ENCODE data around the gene SERPINB6. TPM values are rescaled to one million over a fixed set of nuclear protein-coding genes. Genes with fewer than 3 reads are reported as not detected.

Gene SERPINB6
- total RNA-seq = 100 to 1,000 TPM; 128 to 150 TPM
- polyA plus RNA-seq (2013, experiment 1 of 2) = 39.0 TPM
- polyA plus RNA-seq (2013, experiment 2 of 2) = 39.4 TPM
- long read RNA-seq, experiment 1, partial matches to known transcripts = 24 of 77 reads
- long read RNA-seq, experiment 1, other reads (novel, unspliced or antisense) = 52 of 77 reads
- long read RNA-seq, experiment 2, transcript SERPINB6-205 (7 exons, 1,315 nt) = major isoform, 58 of 215 reads
- long read RNA-seq, experiment 2, transcript SERPINB6-204 (7 exons, 1,370 nt) = minor isoform, 36 of 215 reads
- long read RNA-seq, experiment 2, transcript SERPINB6-206 (7 exons, 1,375 nt) = minor isoform, 24 of 215 reads
- long read RNA-seq, experiment 2, transcript SERPINB6-210 (7 exons, 1,638 nt) = minor isoform, 43 of 215 reads
- long read RNA-seq, experiment 2, partial matches to known transcripts = 8 of 215 reads
- long read RNA-seq, experiment 2, other reads (novel, unspliced or antisense) = 29 of 215 reads
- long read RNA-seq, experiment 3, transcript SERPINB6-210 (7 exons, 1,638 nt) = minor isoform, 45 of 332 reads
- long read RNA-seq, experiment 3, transcript SERPINB6-205 (7 exons, 1,315 nt) = major isoform, 179 of 332 reads
- long read RNA-seq, experiment 3, transcript SERPINB6-203 (7 exons, 1,495 nt) = minor isoform, 14 of 332 reads
- long read RNA-seq, experiment 3, transcript SERPINB6-206 (7 exons, 1,375 nt) = minor isoform, 63 of 332 reads
- long read RNA-seq, experiment 3, partial matches to known transcripts = 4 of 332 reads
- long read RNA-seq, experiment 3, other reads (novel, unspliced or antisense) = 21 of 332 reads
- long read RNA-seq, experiment 4, full-length matches to known transcripts = 471 of 523 reads
- long read RNA-seq, experiment 4, partial matches to known transcripts = 11 of 523 reads
- long read RNA-seq, experiment 4, other reads (novel, unspliced or antisense) = 41 of 523 reads

DNA sequence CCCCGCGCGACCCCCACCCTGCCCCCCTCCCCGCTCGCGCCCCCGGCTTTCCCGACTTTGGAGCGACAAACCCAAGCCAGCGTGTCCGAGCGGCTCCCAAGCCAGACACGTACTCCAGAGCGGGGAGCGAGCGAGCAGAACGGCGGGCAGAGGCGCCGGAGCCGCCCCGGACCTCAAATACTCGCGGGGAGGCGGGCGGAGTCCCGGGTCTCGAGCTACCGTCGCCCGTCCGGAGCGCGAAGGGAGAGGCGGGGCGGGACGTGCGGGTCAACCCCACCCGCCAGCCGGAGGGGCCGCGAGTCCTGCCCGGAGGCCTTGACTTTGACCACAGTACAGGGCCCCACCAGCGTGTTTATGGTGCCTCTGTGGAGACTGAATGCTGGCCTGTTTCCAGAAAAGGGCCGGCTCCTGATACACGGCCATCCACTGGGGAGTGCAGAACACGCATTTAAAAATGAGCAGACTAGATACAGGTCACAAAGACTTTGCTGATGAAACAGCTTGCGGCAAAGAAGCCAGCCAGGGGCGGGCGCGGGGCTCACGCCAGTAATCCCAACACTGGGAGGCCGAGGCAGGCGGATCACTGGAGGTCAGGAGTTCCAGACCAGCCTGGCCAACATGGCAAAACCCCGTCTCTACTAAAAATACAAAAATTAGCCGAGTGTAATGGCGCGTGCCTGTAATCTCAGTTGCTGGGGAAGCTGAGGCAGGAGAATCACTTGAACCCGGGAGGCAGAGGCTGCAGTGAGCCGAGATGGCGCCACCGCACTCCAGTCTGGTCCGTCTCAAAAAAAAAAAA is at the start of gene SERPINB6:
Gene SERPINB6, minus strand, starts transcription at position 148 of the 799 bp plus-strand sequence. CDS start 12,235 bp downstream, outside the sequence.
- H3K4me3 Mint-ChIP-seq = peak within 1 kb of the TSS; percentile 74
- peak; percentile 81 for DNase-seq
- TF ChIP-seq, protein P1, sequence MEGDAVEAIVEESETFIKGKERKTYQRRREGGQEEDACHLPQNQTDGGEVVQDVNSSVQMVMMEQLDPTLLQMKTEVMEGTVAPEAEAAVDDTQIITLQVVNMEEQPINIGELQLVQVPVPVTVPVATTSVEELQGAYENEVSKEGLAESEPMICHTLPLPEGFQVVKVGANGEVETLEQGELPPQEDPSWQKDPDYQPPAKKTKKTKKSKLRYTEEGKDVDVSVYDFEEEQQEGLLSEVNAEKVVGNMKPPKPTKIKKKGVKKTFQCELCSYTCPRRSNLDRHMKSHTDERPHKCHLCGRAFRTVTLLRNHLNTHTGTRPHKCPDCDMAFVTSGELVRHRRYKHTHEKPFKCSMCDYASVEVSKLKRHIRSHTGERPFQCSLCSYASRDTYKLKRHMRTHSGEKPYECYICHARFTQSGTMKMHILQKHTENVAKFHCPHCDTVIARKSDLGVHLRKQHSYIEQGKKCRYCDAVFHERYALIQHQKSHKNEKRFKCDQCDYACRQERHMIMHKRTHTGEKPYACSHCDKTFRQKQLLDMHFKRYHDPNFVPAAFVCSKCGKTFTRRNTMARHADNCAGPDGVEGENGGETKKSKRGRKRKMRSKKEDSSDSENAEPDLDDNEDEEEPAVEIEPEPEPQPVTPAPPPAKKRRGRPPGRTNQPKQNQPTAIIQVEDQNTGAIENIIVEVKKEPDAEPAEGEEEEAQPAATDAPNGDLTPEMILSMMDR (conservative IDR thresholded peaks at IDR 0.05) = no peak
- peaks cover 22% of the 10 kb centered on the region for H3K4me1 Mint-ChIP-seq
- Histone ChIP-seq H3K27ac (ENCODE audit: low read depth, low read length) (no peak within 1 kb of the TSS), H3K4me3 (ENCODE audit: low read length) (peak within 1 kb of the TSS; percentile 69), H3K4me1 (ENCODE audit: control insufficient read depth, insufficient read depth, low read length) (no peaks in the 10 kb centered on the region), H3K9ac (ENCODE audit: extremely low read depth, low read length, poor library complexity, severe bottlenecking) (peak within 1 kb of the TSS; percentile 54), H3K27me3 (ENCODE audit: control insufficient read depth, insufficient read depth, low read length, poor library complexity, severe bottlenecking) (no peaks in the 10 kb centered on the region), H3K36me3 (ENCODE audit: control insufficient read depth, insufficient read depth, low read length) (peaks cover 5% of the 10 kb centered on the region), H3K9me3 (ENCODE audit: control insufficient read depth, low read length) (no peaks in the 10 kb centered on the region)
- peaks cover 8% of the 10 kb centered on the region for H3K36me3 Mint-ChIP-seq (ENCODE audit: low read depth)
- H3K9me3 Mint-ChIP-seq = peaks cover 2% of the 10 kb centered on the region
- H3K27ac Mint-ChIP-seq = peak within 1 kb of the TSS; percentile 86
- H3K27me3 Mint-ChIP-seq (ENCODE audit: insufficient read depth) = peaks cover 6% of the 10 kb centered on the region
- WGBS, 2 experiments (ENCODE audit: insufficient coverage in 1 of 2, insufficient read length in 1 of 2) = 20 to 22% methylated on average over 46 to 63 of the region's 63 CpGs

DNA sequence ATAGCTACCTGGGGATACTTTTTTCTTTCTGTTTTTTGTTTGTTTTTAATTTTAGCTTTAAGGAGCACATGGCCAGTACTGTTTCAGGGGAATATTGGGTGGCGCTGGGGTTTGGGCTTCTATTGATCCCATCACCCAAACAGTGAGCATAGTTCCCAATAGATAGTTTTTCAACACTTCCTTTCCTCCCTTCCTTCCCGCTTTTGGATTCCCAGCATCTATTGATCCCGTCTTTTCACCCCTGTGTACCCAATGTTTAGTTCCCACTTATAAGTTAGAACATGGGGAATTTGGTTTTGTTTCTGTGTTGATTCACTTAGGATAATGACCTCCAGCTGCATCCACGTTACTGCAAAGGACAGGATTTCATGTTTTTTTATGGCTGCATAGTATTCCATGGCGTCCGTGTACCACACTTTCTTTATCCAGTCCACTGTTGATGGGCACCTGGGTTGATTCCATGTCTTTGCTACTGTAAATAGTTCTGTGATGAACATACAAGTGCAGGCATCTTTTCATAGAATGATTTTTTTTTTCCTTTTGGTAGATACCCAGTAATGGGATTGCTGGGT is 48.5 kb upstream of the SERPINB6 start:
- Histone ChIP-seq H3K9me3 (ENCODE audit: control insufficient read depth, low read length) (peaks cover 11% of the 10 kb centered on the region), H3K4me3 (ENCODE audit: low read length) (no peak overlapping the region), H3K27me3 (ENCODE audit: control insufficient read depth, insufficient read depth, low read length, poor library complexity, severe bottlenecking) (no peaks in the 10 kb centered on the region), H3K27ac (ENCODE audit: low read depth, low read length) (no peak overlapping the region), H3K36me3 (ENCODE audit: control insufficient read depth, insufficient read depth, low read length) (peaks cover 13% of the 10 kb centered on the region), H3K4me1 (ENCODE audit: control insufficient read depth, insufficient read depth, low read length) (no peaks in the 10 kb centered on the region), H3K9ac (ENCODE audit: extremely low read depth, low read length, poor library complexity, severe bottlenecking) (no peak overlapping the region)
- Mint-ChIP-seq H3K4me1 (peaks cover 12% of the 10 kb centered on the region), H3K9me3 (peaks cover 5% of the 10 kb centered on the region), H3K27ac (no peak overlapping the region), H3K4me3 (no peak overlapping the region), H3K36me3 (ENCODE audit: low read depth) (peaks cover 53% of the 10 kb centered on the region), H3K27me3 (ENCODE audit: insufficient read depth) (no peaks in the 10 kb centered on the region)
- DNase-seq = no peak
- WGBS, 2 experiments (ENCODE audit: insufficient coverage in 1 of 2, insufficient read length in 1 of 2) = 85 to 98% methylated on average over 2 to 6 of the region's 6 CpGs
- TF ChIP-seq, protein P1 (conservative IDR thresholded peaks at IDR 0.05) = no peak
